Measurements from ENCODE around the gene SCN7A.

SCN7A gene
- total RNA-seq: 0 reads per million in 3 donors

DNA sequence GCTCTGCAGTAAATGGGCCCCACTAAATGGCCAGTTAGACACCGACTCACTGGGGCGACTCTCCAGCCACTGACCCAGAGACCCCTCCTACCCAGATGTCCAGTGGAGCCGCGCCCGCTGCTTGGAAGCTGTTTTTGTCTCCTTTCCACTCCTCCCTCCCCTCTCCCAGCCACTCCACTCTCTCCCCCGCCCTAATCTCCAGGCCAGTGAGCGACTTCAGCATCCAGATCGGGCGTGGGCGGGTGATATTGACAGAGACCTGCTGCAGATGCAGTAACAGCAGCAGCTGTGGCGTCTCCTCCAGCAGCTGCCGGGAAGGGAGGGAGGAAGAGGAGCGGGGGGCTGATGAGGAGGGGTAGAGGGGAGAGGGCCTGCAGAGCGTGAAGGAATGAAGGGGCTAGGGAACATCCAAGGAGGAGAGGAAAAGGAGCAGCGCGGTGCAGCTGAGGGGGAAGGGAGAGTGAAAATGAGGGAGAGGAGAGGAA, at the start of gene SCN7A:
Gene SCN7A (minus strand): TSS at position 110 of the 485 bp plus-strand sequence. CDS start 16,553 bp downstream, outside the sequence.
- Histone ChIP-seq H3K4me3 (ENCODE audit: insufficient read depth, low read depth, low read length, poor library complexity, severe bottlenecking) (no peak within 1 kb of the TSS), H3K27me3 (replicated peaks; ENCODE audit: control insufficient read depth, insufficient read depth, low read length, poor library complexity, severe bottlenecking) (no peaks in the 10 kb centered on the region), H3K4me1 (ENCODE audit: control insufficient read depth, insufficient read depth, low read length, poor library complexity, severe bottlenecking) (no peaks in the 10 kb centered on the region), H3K9me3 (ENCODE audit: control insufficient read depth, low read length) (no peaks in the 10 kb centered on the region), H3K27ac (ENCODE audit: insufficient read depth, low read length, poor library complexity, severe bottlenecking) (no peak within 1 kb of the TSS), H3K36me3 (ENCODE audit: control insufficient read depth, insufficient read depth, low read length) (no peaks in the 10 kb centered on the region)
- DNase-seq: no peak

DNA sequence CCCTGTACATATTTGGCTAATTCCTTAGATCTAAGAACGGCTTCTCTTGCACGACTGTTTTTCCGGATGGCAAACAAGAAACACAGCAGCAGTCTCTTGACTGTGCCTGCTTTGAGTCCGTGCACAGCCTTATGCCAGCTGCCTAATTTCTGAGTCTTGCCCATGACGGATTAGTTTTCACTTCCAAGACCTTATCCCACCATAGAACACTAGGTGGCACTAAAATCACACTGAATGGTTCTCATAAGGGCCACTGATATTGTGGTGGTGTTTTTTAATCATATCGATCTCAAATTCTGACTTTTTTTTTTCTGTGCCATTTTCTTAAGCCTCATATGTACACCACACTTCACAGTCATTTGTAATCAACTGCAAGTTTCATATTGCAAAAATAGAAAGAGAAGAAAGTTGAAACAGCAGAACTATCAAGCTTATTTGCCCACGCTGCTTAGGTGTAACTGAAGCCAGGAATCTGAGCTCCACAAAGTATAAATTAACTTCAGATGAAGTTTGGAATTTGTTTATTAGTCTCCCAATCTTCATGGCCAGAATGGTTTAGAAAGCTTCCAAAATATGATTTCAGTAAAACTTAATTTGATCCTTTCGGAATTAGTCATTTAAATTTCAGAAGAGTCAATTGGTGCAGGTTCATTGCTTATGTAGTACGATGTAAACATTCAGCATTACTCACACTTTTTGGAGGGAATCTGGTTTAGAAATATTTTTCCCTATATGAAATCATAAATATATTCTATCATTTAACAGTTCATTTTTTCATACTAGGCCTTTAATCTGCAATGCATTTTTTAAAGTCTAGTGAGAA, 45.5 kb upstream of the SCN7A start:
- H3K27ac ChIP-seq (ENCODE audit: insufficient read depth, low read length, poor library complexity, severe bottlenecking): no peak overlapping the region

DNA sequence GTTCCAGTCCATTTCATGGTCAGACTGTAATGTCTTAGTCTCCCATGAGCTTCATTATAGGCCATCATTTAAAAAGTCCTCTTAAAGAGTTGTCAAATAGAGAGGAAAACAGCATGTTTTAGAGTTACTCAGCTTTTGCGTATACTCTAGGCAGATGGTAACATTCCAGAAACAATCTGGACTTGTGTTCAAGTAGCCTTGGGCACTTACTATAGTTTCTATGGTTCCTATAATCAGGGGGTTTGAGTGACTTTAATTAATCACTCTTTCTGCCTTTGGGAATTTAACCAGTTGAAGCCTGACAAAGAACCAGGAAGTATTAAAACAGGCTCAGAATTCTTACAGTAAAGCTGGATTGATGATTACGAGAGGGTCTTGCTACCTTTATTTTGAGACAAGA, 42.1 kb upstream of the SCN7A start:
- H3K36me3 ChIP-seq (ENCODE audit: control insufficient read depth, insufficient read depth, low read length): no peaks in the 10 kb centered on the region
- no peak for DNase-seq
- H3K4me1 ChIP-seq (ENCODE audit: control insufficient read depth, insufficient read depth, low read length, poor library complexity, severe bottlenecking): no peaks in the 10 kb centered on the region
- H3K9me3 ChIP-seq (ENCODE audit: control insufficient read depth, low read length): no peaks in the 10 kb centered on the region
- H3K27me3 ChIP-seq (replicated peaks; ENCODE audit: control insufficient read depth, insufficient read depth, low read length, poor library complexity, severe bottlenecking): no peaks in the 10 kb centered on the region
- H3K27ac ChIP-seq (ENCODE audit: insufficient read depth, low read length, poor library complexity, severe bottlenecking): no peak overlapping the region
- no peak overlapping the region for H3K4me3 ChIP-seq (ENCODE audit: insufficient read depth, low read depth, low read length, poor library complexity, severe bottlenecking)

More for the DNA sequence above, 45.5 kb upstream of the SCN7A start:
- no peak overlapping the region for H3K4me3 ChIP-seq (ENCODE audit: insufficient read depth, low read depth, low read length, poor library complexity, severe bottlenecking)
- H3K4me1 ChIP-seq (ENCODE audit: control insufficient read depth, insufficient read depth, low read length, poor library complexity, severe bottlenecking): no peaks in the 10 kb centered on the region
- H3K27me3 ChIP-seq (replicated peaks; ENCODE audit: control insufficient read depth, insufficient read depth, low read length, poor library complexity, severe bottlenecking): no peaks in the 10 kb centered on the region
- DNase-seq: no peak
- H3K9me3 ChIP-seq (ENCODE audit: control insufficient read depth, low read length): no peaks in the 10 kb centered on the region
- H3K36me3 ChIP-seq (ENCODE audit: control insufficient read depth, insufficient read depth, low read length): no peaks in the 10 kb centered on the region

DNA sequence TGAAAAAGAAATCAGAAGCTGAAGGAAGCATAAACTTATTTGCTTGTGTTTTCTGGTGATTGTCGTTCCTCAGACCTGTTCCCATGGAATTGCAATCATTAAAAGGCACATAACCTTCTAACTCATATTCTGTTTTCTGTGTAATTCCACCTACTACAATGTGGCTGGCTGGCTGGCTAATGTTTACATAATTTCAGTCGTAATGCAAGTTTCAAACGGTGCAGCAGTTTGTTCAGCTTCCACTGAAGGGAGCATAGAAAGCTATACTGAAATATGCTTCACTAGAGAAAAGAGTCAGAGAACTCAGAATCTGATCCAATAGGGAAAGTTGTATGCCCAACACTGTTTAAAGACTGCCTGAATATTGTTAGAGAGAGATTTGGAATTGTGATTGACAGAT, 27.1 kb upstream of the SCN7A start:
- DNase-seq: no peak
- no peaks in the 10 kb centered on the region for H3K27me3 ChIP-seq (replicated peaks; ENCODE audit: control insufficient read depth, insufficient read depth, low read length, poor library complexity, severe bottlenecking)
- no peaks in the 10 kb centered on the region for H3K9me3 ChIP-seq (ENCODE audit: control insufficient read depth, low read length)
- H3K4me1 ChIP-seq (ENCODE audit: control insufficient read depth, insufficient read depth, low read length, poor library complexity, severe bottlenecking): no peaks in the 10 kb centered on the region
- no peak overlapping the region for H3K4me3 ChIP-seq (ENCODE audit: insufficient read depth, low read depth, low read length, poor library complexity, severe bottlenecking)
- no peak overlapping the region for H3K27ac ChIP-seq (ENCODE audit: insufficient read depth, low read length, poor library complexity, severe bottlenecking)
- H3K36me3 ChIP-seq (ENCODE audit: control insufficient read depth, insufficient read depth, low read length): no peaks in the 10 kb centered on the region

DNA sequence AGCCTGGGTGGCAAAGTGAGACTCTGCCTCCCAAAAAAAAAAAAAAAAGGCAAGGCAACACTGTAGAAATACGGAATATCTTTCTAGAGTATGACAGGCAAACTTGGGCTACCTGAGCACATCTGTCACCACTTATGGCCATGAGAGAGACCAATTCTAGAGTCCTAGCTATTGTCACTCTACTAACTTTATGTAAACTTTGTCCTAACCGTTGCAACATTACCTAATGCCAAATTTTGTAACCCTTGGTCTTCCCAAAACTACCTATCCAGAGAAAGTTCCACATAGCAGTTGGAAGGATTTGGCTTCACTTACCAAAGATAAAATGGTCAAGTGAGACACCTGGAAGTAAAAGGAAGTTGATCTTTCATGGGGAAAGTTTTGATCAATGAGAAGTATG, 26.6 kb upstream of the SCN7A start:
- H3K36me3 ChIP-seq (ENCODE audit: control insufficient read depth, insufficient read depth, low read length): no peaks in the 10 kb centered on the region
- H3K4me1 ChIP-seq (ENCODE audit: control insufficient read depth, insufficient read depth, low read length, poor library complexity, severe bottlenecking): no peaks in the 10 kb centered on the region
- H3K27me3 ChIP-seq (replicated peaks; ENCODE audit: control insufficient read depth, insufficient read depth, low read length, poor library complexity, severe bottlenecking): no peaks in the 10 kb centered on the region
- H3K27ac ChIP-seq (ENCODE audit: insufficient read depth, low read length, poor library complexity, severe bottlenecking): no peak overlapping the region
- H3K4me3 ChIP-seq (ENCODE audit: insufficient read depth, low read depth, low read length, poor library complexity, severe bottlenecking): no peak overlapping the region
- H3K9me3 ChIP-seq (ENCODE audit: control insufficient read depth, low read length): no peaks in the 10 kb centered on the region
- no peak for DNase-seq

DNA sequence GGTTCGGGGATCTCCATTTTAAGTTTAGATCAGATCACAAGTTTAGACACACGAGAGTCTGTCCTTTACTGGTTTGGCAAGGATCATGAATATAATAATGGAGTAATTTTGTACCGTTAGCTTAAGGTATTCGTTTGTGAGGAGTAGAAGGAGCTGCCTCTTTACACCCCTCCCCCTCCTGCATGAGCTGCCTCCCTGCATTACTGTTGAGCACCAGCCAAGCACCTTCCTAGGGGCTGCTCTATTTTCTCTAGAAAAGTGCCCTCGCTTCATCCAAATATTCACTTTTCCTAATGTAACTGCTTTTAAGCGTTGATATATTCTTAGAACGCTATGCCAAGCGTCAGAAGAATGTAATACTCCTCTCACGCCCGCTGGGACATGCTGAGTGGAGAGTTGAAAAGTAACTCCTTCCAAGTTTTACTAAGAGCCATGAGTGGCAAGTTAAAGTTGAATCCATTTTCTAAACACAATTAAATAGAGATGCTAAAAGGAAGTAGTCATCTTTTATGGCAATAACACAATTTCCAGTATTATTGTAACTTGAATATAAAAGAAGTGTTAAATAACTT, 25.4 kb upstream of the SCN7A start:
- Histone ChIP-seq H3K9me3 (ENCODE audit: control insufficient read depth, low read length) (no peaks in the 10 kb centered on the region), H3K4me3 (ENCODE audit: insufficient read depth, low read depth, low read length, poor library complexity, severe bottlenecking) (no peak overlapping the region), H3K36me3 (ENCODE audit: control insufficient read depth, insufficient read depth, low read length) (no peaks in the 10 kb centered on the region), H3K27me3 (replicated peaks; ENCODE audit: control insufficient read depth, insufficient read depth, low read length, poor library complexity, severe bottlenecking) (no peaks in the 10 kb centered on the region), H3K27ac (ENCODE audit: insufficient read depth, low read length, poor library complexity, severe bottlenecking) (no peak overlapping the region), H3K4me1 (ENCODE audit: control insufficient read depth, insufficient read depth, low read length, poor library complexity, severe bottlenecking) (no peaks in the 10 kb centered on the region)
- no peak for DNase-seq

DNA sequence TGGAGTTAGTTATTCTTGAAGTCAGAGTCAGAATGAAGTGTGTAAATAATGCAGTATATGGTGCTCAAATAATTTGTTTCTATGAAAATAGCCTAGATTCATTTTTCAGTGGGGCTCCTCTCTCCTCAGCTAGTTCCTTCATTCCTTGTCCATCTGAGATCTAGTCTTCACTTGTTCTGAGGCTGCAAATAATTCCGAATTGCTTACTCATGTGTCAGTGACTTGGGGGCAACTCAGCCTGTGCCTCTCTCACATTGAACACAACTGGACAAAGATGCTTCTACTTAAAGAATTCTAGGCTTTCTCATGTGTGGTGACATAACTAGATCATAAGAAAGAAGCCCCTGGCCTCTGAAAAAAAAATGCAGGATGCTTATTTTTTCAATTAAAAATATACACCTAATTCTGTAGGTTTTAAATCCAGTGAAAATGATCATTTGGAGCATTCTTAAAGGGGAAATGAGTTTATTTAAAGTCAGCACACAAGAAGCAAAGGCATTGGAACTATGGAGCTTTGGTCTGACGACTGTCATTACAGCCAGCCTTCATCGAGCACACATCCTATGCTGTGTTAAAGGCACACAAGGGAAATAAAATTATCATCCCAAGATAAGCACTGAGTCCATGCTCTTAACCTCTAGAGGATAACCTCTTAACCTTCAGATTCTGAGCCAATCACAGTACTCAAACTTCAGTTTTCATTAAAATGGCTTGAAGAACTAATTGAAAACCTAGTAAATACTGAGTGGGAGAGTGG, 24.8 kb upstream of the SCN7A start:
- no peaks in the 10 kb centered on the region for H3K9me3 ChIP-seq (ENCODE audit: control insufficient read depth, low read length)
- no peak for DNase-seq
- no peaks in the 10 kb centered on the region for H3K4me1 ChIP-seq (ENCODE audit: control insufficient read depth, insufficient read depth, low read length, poor library complexity, severe bottlenecking)
- H3K27me3 ChIP-seq (replicated peaks; ENCODE audit: control insufficient read depth, insufficient read depth, low read length, poor library complexity, severe bottlenecking): no peaks in the 10 kb centered on the region
- no peaks in the 10 kb centered on the region for H3K36me3 ChIP-seq (ENCODE audit: control insufficient read depth, insufficient read depth, low read length)
- H3K27ac ChIP-seq (ENCODE audit: insufficient read depth, low read length, poor library complexity, severe bottlenecking): no peak overlapping the region
- no peak overlapping the region for H3K4me3 ChIP-seq (ENCODE audit: insufficient read depth, low read depth, low read length, poor library complexity, severe bottlenecking)

DNA sequence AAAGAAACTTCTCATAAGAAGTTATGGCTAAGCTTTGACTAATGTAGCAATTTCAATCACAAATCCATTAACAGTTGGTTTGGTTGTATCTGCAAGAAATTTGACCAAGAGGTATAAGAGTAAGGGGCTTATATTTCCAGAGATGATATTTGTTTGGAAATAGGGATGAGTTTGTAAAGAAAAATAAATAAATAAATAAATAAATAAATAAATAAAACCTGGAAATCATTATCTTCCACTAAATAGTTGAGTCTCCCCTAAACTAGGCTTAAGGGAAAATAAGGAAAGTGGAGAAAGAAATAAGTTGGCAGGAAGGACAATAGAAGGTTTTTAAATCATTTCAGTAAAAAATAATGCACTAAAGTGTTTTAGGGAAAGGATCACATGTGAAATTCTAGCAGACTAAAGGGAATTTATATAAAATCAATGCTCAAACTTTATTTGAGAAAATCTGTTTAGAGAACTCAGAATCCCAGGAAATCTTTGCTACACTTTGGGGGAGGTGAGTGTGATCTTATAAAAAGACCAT, 23.5 kb upstream of the SCN7A start:
- Histone ChIP-seq H3K27ac (ENCODE audit: insufficient read depth, low read length, poor library complexity, severe bottlenecking) (no peak overlapping the region), H3K4me1 (ENCODE audit: control insufficient read depth, insufficient read depth, low read length, poor library complexity, severe bottlenecking) (no peaks in the 10 kb centered on the region), H3K9me3 (ENCODE audit: control insufficient read depth, low read length) (no peaks in the 10 kb centered on the region), H3K4me3 (ENCODE audit: insufficient read depth, low read depth, low read length, poor library complexity, severe bottlenecking) (no peak overlapping the region), H3K27me3 (replicated peaks; ENCODE audit: control insufficient read depth, insufficient read depth, low read length, poor library complexity, severe bottlenecking) (no peaks in the 10 kb centered on the region), H3K36me3 (ENCODE audit: control insufficient read depth, insufficient read depth, low read length) (no peaks in the 10 kb centered on the region)
- no peak for DNase-seq

DNA sequence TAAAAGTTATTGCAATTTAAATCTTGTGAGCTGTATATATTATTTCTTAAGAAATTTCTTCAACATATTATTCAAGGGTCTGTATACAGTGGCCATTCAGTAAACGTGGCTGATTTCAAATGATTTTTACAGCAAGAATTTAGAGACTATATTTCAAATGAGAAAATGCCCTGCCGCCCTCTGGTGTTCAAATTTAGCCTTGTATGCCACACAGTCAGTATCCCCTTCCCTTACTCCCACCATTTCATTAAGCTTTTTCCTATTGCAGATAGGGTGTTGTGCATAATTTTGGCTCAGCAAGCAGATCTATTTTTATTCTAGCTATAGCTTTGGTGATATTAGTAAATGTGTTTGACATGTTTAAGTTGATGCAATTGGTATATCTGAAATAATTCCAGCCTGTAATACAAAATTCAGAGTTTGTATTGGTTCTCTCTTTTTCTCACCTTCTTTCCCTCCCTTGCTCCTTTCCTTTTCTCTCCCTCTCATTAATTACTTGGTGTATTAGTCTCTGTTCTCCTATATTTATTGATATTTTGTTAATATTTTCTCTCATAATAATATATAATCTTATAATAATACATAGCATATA, 22.8 kb upstream of the SCN7A start:
- Histone ChIP-seq H3K4me1 (ENCODE audit: control insufficient read depth, insufficient read depth, low read length, poor library complexity, severe bottlenecking) (no peaks in the 10 kb centered on the region), H3K4me3 (ENCODE audit: insufficient read depth, low read depth, low read length, poor library complexity, severe bottlenecking) (no peak overlapping the region), H3K27ac (ENCODE audit: insufficient read depth, low read length, poor library complexity, severe bottlenecking) (no peak overlapping the region), H3K36me3 (ENCODE audit: control insufficient read depth, insufficient read depth, low read length) (no peaks in the 10 kb centered on the region), H3K9me3 (ENCODE audit: control insufficient read depth, low read length) (no peaks in the 10 kb centered on the region), H3K27me3 (replicated peaks; ENCODE audit: control insufficient read depth, insufficient read depth, low read length, poor library complexity, severe bottlenecking) (no peaks in the 10 kb centered on the region)
- DNase-seq: no peak

All from effector memory CD4-positive, alpha-beta T cell (primary cell).